Mucosa of rectum (tissue), 2 donors: ENCODE results near the gene PASK.

Source experiments
- H3K27ac ChIP-seq, 2 donors: one replicate each; pipeline ENCODE4 v1.7.0; 2013; ENCODE audit warnings: inconsistent platforms in 2 of 2, low read depth in 2 of 2, low read length in 2 of 2
- H3K27me3 ChIP-seq, 2 donors: one replicate each; pipeline ENCODE4 v1.7.0; 2013; ENCODE audit warnings: low read length in 2 of 2; ENCODE audit not compliant: control insufficient read depth in 2 of 2, insufficient read depth in 2 of 2
- H3K36me3 ChIP-seq, 2 donors: one replicate each; pipeline ENCODE4 v1.7.0; 2013; ENCODE audit warnings: low read length in 2 of 2; ENCODE audit not compliant: control insufficient read depth in 2 of 2, insufficient read depth in 2 of 2
- H3K4me1 ChIP-seq, 2 donors: one replicate each; pipeline ENCODE4 v1.7.0; 2013; ENCODE audit warnings: low read length in 2 of 2, mild to moderate bottlenecking in 1 of 2; ENCODE audit not compliant: control insufficient read depth in 2 of 2, insufficient read depth in 2 of 2
- H3K4me3 ChIP-seq, 2 donors: one replicate each; pipeline ENCODE4 v1.7.0; 2013; ENCODE audit warnings: low read length in 2 of 2
- H3K9ac ChIP-seq, 2 donors: one replicate each; pipeline ENCODE4 v1.7.0; 2013; ENCODE audit warnings: low read length in 2 of 2, low read depth in 1 of 2, mild to moderate bottlenecking in 1 of 2
- H3K9me3 ChIP-seq, 2 donors: one replicate each; pipeline ENCODE4 v1.7.0; 2013; ENCODE audit warnings: low read length in 2 of 2; ENCODE audit not compliant: control insufficient read depth in 2 of 2
- donor health status: healthy.
- donor health status: Normal muscosa, but diverticular disease.

The PASK gene

GRCh38 chr2:241074065-241074818 lies 75.0 kb downstream of the PASK start:
- H3K27ac ChIP-seq: no peak overlapping the region
- no peaks in the 10 kb centered on the region for H3K4me1 ChIP-seq
- no peaks in the 10 kb centered on the region for H3K27me3 ChIP-seq
- peaks cover 7 to 11% of the 10 kb centered on the region in 2 donors for H3K36me3 ChIP-seq
- H3K9me3 ChIP-seq: no peaks in the 10 kb centered on the region
- H3K9ac ChIP-seq: no peak overlapping the region
- no peak overlapping the region for H3K4me3 ChIP-seq

- H3K36me3 ChIP-seq: peaks cover 7 to 11% of the 10 kb centered on the region in 2 donors
- H3K4me3 ChIP-seq: no peak overlapping the region
- H3K27ac ChIP-seq: no peak overlapping the region
- no peaks in the 10 kb centered on the region for H3K4me1 ChIP-seq
- H3K9me3 ChIP-seq: no peaks in the 10 kb centered on the region
- H3K9ac ChIP-seq: no peak overlapping the region
- H3K27me3 ChIP-seq: no peaks in the 10 kb centered on the region
Measured at GRCh38 chr2:241073166-241074064, 75.9 kb downstream of the PASK start.

- Histone ChIP-seq H3K4me1 (no peaks in the 10 kb centered on the region), H3K4me3 (no peak overlapping the region), H3K27me3 (no peaks in the 10 kb centered on the region), H3K9me3 (no peaks in the 10 kb centered on the region), H3K27ac (no peak overlapping the region), H3K36me3 (peaks cover 7 to 11% of the 10 kb centered on the region in 2 donors), H3K9ac (no peak overlapping the region)
Measured at GRCh38 chr2:241072553-241073165, 76.6 kb downstream of the PASK start.

- Histone ChIP-seq H3K4me1 (no peaks in the 10 kb centered on the region), H3K36me3 (peaks cover 7 to 11% of the 10 kb centered on the region in 2 donors), H3K9ac (no peak overlapping the region), H3K27me3 (no peaks in the 10 kb centered on the region), H3K4me3 (no peak overlapping the region), H3K9me3 (no peaks in the 10 kb centered on the region), H3K27ac (no peak overlapping the region)
Measured at GRCh38 chr2:241072151-241072550, 77.1 kb downstream of the PASK start.

- Histone ChIP-seq H3K27ac (no peak overlapping the region), H3K4me3 (no peak overlapping the region), H3K27me3 (no peaks in the 10 kb centered on the region), H3K4me1 (no peaks in the 10 kb centered on the region), H3K36me3 (peaks cover 7 to 11% of the 10 kb centered on the region in 2 donors), H3K9me3 (no peaks in the 10 kb centered on the region), H3K9ac (no peak overlapping the region)
Measured at GRCh38 chr2:241071677-241072111, 77.6 kb downstream of the PASK start.

- no peak overlapping the region for H3K4me3 ChIP-seq
- H3K36me3 ChIP-seq: peaks cover 7 to 11% of the 10 kb centered on the region in 2 donors
- H3K27ac ChIP-seq: no peak overlapping the region
- H3K9ac ChIP-seq: no peak overlapping the region
- no peaks in the 10 kb centered on the region for H3K4me1 ChIP-seq
- H3K9me3 ChIP-seq: no peaks in the 10 kb centered on the region
- no peaks in the 10 kb centered on the region for H3K27me3 ChIP-seq
Measured at GRCh38 chr2:241070811-241071676, 78.2 kb downstream of the PASK start.

GRCh38 chr2:241070361-241070760 lies 78.9 kb downstream of the PASK start:
- Histone ChIP-seq H3K4me3 (no peak overlapping the region), H3K27ac (no peak overlapping the region), H3K36me3 (peaks cover 7 to 11% of the 10 kb centered on the region in 2 donors), H3K27me3 (no peaks in the 10 kb centered on the region), H3K9ac (no peak overlapping the region), H3K4me1 (no peaks in the 10 kb centered on the region), H3K9me3 (no peaks in the 10 kb centered on the region)

GRCh38 chr2:241069821-241070281 lies 79.4 kb downstream of the PASK start:
- no peaks in the 10 kb centered on the region for H3K4me1 ChIP-seq
- peaks cover 2 to 11% of the 10 kb centered on the region in 2 donors for H3K36me3 ChIP-seq
- H3K4me3 ChIP-seq: no peak overlapping the region
- no peak overlapping the region for H3K27ac ChIP-seq
- no peak overlapping the region for H3K9ac ChIP-seq
- H3K27me3 ChIP-seq: no peaks in the 10 kb centered on the region
- H3K9me3 ChIP-seq: no peaks in the 10 kb centered on the region

- Histone ChIP-seq H3K9me3 (no peaks in the 10 kb centered on the region), H3K27me3 (no peaks in the 10 kb centered on the region), H3K4me1 (peaks cover 0 to 2% of the 10 kb centered on the region in 2 donors), H3K36me3 (peaks cover 2 to 8% of the 10 kb centered on the region in 2 donors), H3K4me3 (no peak overlapping the region), H3K27ac (no peak overlapping the region), H3K9ac (no peak overlapping the region)
Measured at GRCh38 chr2:241068942-241069810, 80.1 kb downstream of the PASK start.
